ENCODE results near the gene PRRX2.
"Not testable (repeated sequence)": the region's sequence is repeated elsewhere in the genome, so short reads cannot be mapped to it uniquely, and the experiment has no call there.

Gene PRRX2

DNA sequence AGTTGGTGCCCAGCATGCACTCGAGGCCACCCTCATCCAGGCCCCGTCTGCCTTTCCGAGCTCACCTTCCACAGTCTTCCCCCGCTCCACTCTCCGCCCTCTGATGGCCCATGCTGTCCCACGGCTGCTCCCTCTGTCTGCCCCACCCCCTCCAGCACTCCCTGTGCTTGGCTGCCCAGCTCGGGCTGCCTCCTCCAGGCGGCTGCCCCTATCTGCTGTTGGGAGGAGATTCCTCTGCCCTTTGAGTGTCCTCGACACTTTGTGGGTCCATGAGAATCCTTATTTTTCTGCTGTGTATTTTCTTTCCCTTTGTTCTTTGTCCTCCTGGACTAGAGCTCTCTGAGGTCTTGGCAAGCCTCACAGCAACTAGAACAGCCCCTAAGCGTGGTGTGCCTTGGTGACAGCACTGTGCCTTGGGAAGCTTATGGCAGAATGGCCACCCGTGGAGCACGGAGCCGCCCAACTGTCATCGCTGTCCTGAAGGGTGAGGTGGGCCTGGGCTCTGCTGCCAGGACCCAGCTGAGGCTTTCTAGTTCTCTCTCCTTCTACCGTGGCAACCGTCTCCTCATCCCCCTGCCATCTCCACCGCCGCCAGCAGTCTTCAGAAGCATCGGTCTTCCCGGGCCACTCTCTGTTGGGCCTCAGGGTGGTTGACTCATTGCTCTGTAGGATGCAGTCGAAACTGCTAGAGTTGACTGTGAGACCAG is 34.3 kb upstream of the PRRX2 start:
- TF ChIP-seq, protein P1, sequence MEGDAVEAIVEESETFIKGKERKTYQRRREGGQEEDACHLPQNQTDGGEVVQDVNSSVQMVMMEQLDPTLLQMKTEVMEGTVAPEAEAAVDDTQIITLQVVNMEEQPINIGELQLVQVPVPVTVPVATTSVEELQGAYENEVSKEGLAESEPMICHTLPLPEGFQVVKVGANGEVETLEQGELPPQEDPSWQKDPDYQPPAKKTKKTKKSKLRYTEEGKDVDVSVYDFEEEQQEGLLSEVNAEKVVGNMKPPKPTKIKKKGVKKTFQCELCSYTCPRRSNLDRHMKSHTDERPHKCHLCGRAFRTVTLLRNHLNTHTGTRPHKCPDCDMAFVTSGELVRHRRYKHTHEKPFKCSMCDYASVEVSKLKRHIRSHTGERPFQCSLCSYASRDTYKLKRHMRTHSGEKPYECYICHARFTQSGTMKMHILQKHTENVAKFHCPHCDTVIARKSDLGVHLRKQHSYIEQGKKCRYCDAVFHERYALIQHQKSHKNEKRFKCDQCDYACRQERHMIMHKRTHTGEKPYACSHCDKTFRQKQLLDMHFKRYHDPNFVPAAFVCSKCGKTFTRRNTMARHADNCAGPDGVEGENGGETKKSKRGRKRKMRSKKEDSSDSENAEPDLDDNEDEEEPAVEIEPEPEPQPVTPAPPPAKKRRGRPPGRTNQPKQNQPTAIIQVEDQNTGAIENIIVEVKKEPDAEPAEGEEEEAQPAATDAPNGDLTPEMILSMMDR (IDR thresholded peaks at IDR 0.05; ENCODE audit: control insufficient read depth, extremely low read depth, insufficient read depth), result no peak
- no peak for DNase-seq (ENCODE audit: low read depth)
- H3K4me3 ChIP-seq (ENCODE audit: low read depth, low read length), result no peak overlapping the region

DNA sequence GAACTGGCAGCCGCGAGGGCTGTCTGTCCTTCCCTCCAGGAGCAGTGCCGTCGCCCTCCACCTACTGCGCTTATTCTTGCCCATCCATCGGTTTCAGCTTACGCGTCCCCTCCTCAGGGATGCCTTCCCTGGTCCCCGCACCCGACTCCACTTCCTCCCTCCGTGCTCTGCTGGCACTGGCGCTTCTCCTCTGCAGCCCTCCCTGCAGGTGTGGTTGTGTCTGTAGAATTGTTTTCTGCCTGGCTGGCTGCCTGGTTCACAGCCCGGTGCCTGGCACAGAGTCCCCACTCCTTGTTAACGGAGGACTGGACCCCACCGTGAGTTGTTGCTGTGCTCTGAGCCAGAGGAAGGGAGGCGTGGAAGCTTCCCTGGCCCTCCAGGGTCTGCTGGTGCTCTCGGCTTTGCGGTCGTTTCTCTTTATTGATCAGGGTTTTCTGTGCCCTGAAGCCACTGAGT is 33.7 kb upstream of the PRRX2 start:
- no peak for DNase-seq (ENCODE audit: low read depth)
- TF ChIP-seq, protein P1 (IDR thresholded peaks at IDR 0.05; ENCODE audit: control insufficient read depth, extremely low read depth, insufficient read depth), result no peak
- H3K4me3 ChIP-seq (ENCODE audit: low read depth, low read length), result no peak overlapping the region

DNA sequence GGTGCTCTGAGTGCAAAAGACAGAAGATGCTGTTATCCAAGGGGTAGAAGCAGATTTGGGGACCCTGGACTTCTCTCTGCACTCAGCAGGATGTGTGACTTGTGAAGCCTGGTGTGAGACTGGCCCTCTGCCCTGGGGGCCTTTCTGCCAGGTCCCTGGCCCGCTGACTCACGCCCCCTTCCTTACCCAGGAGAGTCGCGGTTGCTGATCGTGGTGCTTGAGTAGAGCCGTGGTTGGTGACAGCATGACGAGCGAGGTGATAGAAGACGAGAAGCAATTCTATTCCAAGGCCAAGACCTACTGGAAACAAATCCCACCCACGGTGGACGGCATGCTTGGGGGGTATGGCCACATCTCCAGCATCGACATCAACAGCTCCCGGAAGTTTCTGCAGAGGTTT is 33.0 kb upstream of the PRRX2 start:
- no peak overlapping the region for H3K4me3 ChIP-seq (ENCODE audit: low read depth, low read length)
- DNase-seq (ENCODE audit: low read depth), result no peak
- TF ChIP-seq, protein P1 (IDR thresholded peaks at IDR 0.05; ENCODE audit: control insufficient read depth, extremely low read depth, insufficient read depth), result no peak

DNA sequence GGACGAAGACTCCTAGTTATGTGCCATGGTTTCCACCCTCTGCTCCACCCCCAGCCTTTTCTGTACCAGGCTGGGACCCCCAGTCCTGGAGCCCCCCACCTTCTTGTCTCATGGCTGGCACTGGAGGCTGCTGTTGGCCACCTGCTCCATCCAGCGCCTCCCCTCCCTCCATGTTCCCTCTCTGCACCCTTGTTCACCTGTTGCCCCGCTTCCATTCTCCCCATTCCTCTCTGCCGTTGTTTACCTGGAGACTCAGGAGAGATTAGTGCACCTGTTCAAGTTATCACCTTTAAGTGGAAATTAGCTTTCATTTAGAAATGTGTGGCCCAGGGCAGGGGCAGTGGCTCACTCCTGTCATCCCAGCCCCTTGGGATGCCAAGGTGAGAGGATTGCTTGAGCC is 32.2 kb upstream of the PRRX2 start:
- H3K4me3 ChIP-seq (ENCODE audit: low read depth, low read length), result no peak overlapping the region
- TF ChIP-seq, protein P1 (IDR thresholded peaks at IDR 0.05; ENCODE audit: control insufficient read depth, extremely low read depth, insufficient read depth), result no peak
- DNase-seq (ENCODE audit: low read depth), result no peak

DNA sequence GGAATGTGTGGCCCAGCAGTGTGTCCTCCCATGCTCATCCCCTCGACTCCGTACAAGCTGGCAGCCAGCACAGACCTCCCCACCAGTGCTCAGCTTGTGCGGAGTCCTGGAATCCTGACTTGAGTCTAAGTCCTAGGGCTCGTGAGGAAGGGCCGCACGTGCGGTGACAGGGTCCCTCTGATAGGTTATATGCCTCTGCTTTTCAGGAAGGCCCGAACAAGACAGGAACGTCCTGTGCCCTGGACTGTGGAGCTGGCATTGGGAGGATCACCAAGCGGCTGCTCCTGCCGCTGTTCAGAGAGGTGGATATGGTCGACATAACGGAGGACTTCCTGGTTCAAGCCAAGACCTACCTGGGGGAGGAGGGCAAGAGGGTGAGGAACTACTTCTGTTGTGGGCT is 31.6 kb upstream of the PRRX2 start:
- H3K4me3 ChIP-seq (ENCODE audit: low read depth, low read length), result no peak overlapping the region
- DNase-seq (ENCODE audit: low read depth), result no peak

DNA sequence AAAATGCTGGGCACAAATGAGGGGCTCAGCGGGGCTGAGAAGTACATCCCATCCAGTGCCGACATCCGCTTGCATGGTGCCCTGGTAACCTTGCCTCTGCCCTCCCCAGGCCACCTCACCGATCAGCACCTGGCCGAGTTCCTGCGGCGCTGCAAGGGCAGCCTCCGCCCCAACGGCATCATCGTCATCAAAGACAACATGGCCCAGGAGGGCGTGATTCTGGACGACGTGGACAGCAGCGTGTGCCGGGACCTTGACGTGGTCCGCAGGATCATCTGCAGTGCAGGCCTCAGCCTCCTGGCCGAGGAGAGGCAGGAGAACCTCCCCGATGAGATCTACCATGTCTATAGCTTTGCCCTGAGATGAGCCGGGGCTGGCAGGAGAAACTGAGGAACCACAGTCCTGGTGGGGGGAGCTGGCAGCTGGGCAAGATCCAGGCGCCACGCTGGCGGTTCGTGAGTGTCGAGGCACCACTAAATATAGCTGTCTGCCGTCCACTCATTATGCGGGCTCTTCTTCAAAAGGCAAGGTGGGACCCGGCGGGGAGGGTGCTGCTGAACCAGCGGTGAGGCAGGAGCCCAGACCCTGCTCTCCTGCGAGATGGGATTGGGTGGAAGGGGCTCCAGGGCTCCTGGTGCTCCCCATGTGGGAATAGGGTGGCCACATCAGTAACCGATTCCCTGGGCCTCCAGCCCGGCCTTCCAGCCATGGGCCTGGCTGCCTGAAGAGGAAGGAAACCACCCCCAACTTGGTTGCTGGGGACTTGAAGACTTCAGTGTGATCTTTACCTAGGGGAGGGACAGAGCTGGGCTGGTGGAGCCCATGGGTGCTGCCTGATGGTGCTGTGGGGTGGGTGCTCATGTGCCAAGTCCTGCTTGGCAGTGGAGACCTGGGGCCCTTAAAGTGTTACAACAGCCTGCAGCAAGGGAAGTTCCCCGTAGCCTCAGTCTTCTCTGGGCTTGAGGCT is 30.1 kb upstream of the PRRX2 start:
- TF ChIP-seq, protein P1 (IDR thresholded peaks at IDR 0.05; ENCODE audit: control insufficient read depth, extremely low read depth, insufficient read depth), result no peak
- no peak overlapping the region for H3K4me3 ChIP-seq (ENCODE audit: low read depth, low read length)
- DNase-seq (ENCODE audit: low read depth), result no peak

More for the DNA sequence above, 31.6 kb upstream of the PRRX2 start:
- TF ChIP-seq, protein P1 (IDR thresholded peaks at IDR 0.05; ENCODE audit: control insufficient read depth, extremely low read depth, insufficient read depth), result no peak

DNA sequence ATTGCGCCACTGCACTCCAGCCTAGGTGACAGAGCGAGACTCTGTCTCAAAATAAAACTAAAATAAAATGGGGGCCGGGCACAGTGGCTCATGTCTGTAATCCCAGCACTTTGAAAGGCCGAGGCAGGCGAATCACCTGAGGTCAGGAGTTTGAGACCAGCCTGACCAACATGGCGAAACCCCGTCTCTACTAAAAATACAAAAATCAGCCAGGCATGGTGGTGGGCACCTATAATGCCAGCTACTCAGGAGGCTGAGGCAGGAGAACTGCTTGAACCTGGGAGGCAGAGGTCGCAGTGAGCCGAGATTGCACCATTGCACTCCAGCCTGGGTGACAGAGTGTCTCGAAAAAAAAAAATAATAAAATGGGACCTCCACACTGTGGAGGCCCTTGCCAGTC is 29.1 kb upstream of the PRRX2 start:
- not testable (repeated sequence) for H3K4me3 ChIP-seq (ENCODE audit: low read depth, low read length)

More for the DNA sequence above, 29.1 kb upstream of the PRRX2 start:
- not testable (repeated sequence) for DNase-seq (ENCODE audit: low read depth)

All from LNCaP clone FGC (cell line).